Adipose tissue (tissue), 3 donors: ENCODE results near the gene SPATA20. TPM values are rescaled to one million over a fixed set of nuclear protein-coding genes. Genes with fewer than 3 reads are reported as not detected.

Experiments
- polyA plus RNA-seq, 3 donors: library from polyadenylated mRNA; stranded (reverse); fragments of 200-250 nt; gene quantifications; one replicate each; pipeline ENCODE4 v1.2.3, GENCODE V29; 2013
- donor health status: healthy with polysubstance abuse.
- donor health status: Bipolar disorder and iron deficiency.
- donor health status: healthy.

The SPATA20 gene
- polyA plus RNA-seq, 3 donors, result 15.8 to 32.7 (median 21.8) TPM

Other genes with a start within 250 kb of the SPATA20 start
- gene XYLT2, start 201.0 kb upstream of the SPATA20 start, polyA plus RNA-seq, result 10 to 100 TPM in 1 of 3 donors, 1 to 10 TPM in 2; 7.9 to 11.6 (median 9.0) TPM
- gene MRPL27, start 174.0 kb upstream of the SPATA20 start, polyA plus RNA-seq, result 100 to 1,000 TPM in 1 of 3 donors, 10 to 100 TPM in 2; 68.8 to 105 (median 99.8) TPM
- gene EME1, start 173.9 kb upstream of the SPATA20 start, polyA plus RNA-seq, result under 1 TPM; 0.16 to 0.25 (median 0.22) TPM
- 10 to 100 TPM; 57.1 to 74.7 (median 63.1) TPM for gene LRRC59, start 149.7 kb upstream of the SPATA20 start, polyA plus RNA-seq
- gene ACSF2, start 121.0 kb upstream of the SPATA20 start, polyA plus RNA-seq, result 100 to 1,000 TPM in 1 of 3 donors, 10 to 100 TPM in 2; 15.6 to 103 (median 46.8) TPM
- 1 to 10 TPM in 1 of 3 donors, under 1 TPM in 1, not detected in 1; 0.54 to 5.6 TPM for gene CHAD, start 78.3 kb upstream of the SPATA20 start, polyA plus RNA-seq
- 10 to 100 TPM; 21.9 to 27.9 (median 25.9) TPM for gene RSAD1, start 68.3 kb upstream of the SPATA20 start, polyA plus RNA-seq
- under 1 TPM; 0.09 to 0.34 (median 0.18) TPM for gene MYCBPAP, start 38.7 kb upstream of the SPATA20 start, polyA plus RNA-seq
- gene EPN3, start 14.4 kb upstream of the SPATA20 start, polyA plus RNA-seq, result 1 to 10 TPM in 2 of 3 donors, under 1 TPM in 1; 0.67 to 6.9 (median 4.0) TPM
- gene CACNA1G, start 13.5 kb downstream of the SPATA20 start, polyA plus RNA-seq, result 1 to 10 TPM in 1 of 3 donors, under 1 TPM in 2; 0.07 to 2.9 (median 0.64) TPM
- gene ABCC3, start 87.7 kb downstream of the SPATA20 start, polyA plus RNA-seq, result 10 to 100 TPM in 1 of 3 donors, 1 to 10 TPM in 2; 3.0 to 25.1 (median 8.1) TPM
- gene ANKRD40, start 160.7 kb downstream of the SPATA20 start, polyA plus RNA-seq, result 10 to 100 TPM in 2 of 3 donors, 1 to 10 TPM in 1; 8.2 to 37.9 (median 35.7) TPM
- gene LUC7L3, start 172.4 kb downstream of the SPATA20 start, polyA plus RNA-seq, result 10 to 100 TPM; 40.0 to 64.0 (median 44.7) TPM
- under 1 TPM in 1 of 3 donors, not detected in 2; 0.33 TPM for gene ANKRD40CL, start 220.3 kb downstream of the SPATA20 start, polyA plus RNA-seq